Measurements from ENCODE around the gene SCIMP. TPM values are rescaled to one million over a fixed set of nuclear protein-coding genes. Genes with fewer than 3 reads are reported as not detected.

Gene SCIMP
- under 1 TPM; 0.37 to 0.74 (median 0.50) TPM for total RNA-seq
- polyA plus RNA-seq = under 1 TPM; 0.12 to 0.55 (median 0.27) TPM
- long read RNA-seq, donor 1 = 0 reads
- long read RNA-seq, donor 2 = 0 reads

GRCh38 chr17:5234645-5235576, at the start of gene SCIMP:
TSS of gene SCIMP (minus strand) at chr17:5234860. CDS start at chr17:5234755, 105 bp downstream.
- Histone ChIP-seq H3K36me3 (ENCODE audit: insufficient read depth in 1 of 2, low read depth in 1 of 2) (peaks cover 0 to 3% of the 10 kb centered on the region in 2 donors), H3K4me3 (no peak within 1 kb of the TSS), H3K27me3 (ENCODE audit: insufficient read depth in 3 of 3, low read length in 2 of 3) (no peaks in the 10 kb centered on the region), H3K4me1 (no peaks in the 10 kb centered on the region), H3K27ac (no peak within 1 kb of the TSS), H3K9me3 (no peaks in the 10 kb centered on the region)
- DNase-seq = no peak
- WGBS, 3 donors = 87 to 91% (median 90%) methylated on average over 19 of the region's 19 CpGs
- intact Hi-C loops (cut with DNase I) = no loop called here
- no peak for TF ChIP-seq CTCF (IDR thresholded peaks at IDR 0.05)
- ATAC-seq = no peak

DNA sequence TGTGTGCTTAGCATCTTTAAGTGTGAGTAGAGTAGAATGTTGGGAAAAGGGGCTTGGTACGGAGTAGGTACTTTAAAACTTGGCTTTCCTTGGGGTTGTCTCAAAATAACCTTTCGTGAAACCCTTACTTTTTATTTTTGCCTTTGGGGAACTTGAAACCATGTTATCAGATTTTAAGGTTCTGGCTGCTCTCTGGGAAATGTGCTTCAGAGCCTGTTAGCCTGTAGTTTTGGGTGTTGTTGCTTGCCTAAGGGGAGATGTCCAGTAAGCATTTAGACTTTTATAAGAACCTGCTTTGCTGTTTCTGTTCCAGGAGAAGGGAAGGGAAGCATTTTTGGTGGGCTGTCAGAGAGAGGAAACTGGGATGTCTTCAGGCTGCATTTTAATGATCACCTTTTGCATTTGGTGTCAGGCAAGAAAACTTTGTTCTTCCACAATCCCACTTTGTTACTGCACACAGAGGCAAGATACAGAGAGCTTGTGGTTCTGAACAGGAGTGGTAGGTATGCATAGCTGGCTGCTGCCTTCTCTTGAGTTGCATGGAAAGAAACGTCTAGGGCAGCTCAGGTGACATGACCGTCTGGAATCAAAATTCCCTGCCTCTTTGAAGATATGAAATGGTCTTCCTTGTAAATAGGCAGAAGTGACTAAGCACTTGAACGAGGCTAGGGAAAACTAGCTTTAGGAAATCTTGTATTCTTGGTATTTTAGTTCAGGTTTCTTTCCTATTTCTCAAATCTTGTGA, 49.1 kb upstream of the SCIMP start:
- intact Hi-C loops (cut with DNase I) = loop anchor here in 1 of 2 donors (5.0 kb wide), 1 partner anchor 89 kb away; no protein-coding TSS in a partner anchor
- 13 to 33% (median 19%) methylated on average over 5 of the region's 5 CpGs for WGBS, 3 donors

GRCh38 chr17:5282642-5283217, 48.1 kb upstream of the SCIMP start:
- 2 to 3% (median 3%) methylated on average over 30 to 34 of the region's 34 CpGs for WGBS, 3 donors
- Histone ChIP-seq H3K4me3 (peak overlapping the region; percentile 91), H3K4me1 (peaks cover 38% of the 10 kb centered on the region), H3K27me3 (ENCODE audit: insufficient read depth in 3 of 3, low read length in 2 of 3) (no peaks in the 10 kb centered on the region), H3K9me3 (no peaks in the 10 kb centered on the region), H3K27ac (peak overlapping the region; percentile 95), H3K36me3 (ENCODE audit: insufficient read depth in 1 of 2, low read depth in 1 of 2) (no peaks in the 10 kb centered on the region)
- DNase-seq = peak in 1 of 2 donors; percentile 35
- TF ChIP-seq CTCF (IDR thresholded peaks at IDR 0.05) = no peak
- ATAC-seq = peak in 2 of 4 donors; percentile 25 to 42
- intact Hi-C loops (cut with DNase I) = loop anchor here in 1 of 2 donors (5.0 kb wide), 1 partner anchor 90 kb away; no protein-coding TSS in a partner anchor

More for the DNA sequence above, 49.1 kb upstream of the SCIMP start:
- H3K9me3 ChIP-seq = no peaks in the 10 kb centered on the region
- peak overlapping the region; percentile 95 for H3K27ac ChIP-seq
- H3K27me3 ChIP-seq (ENCODE audit: insufficient read depth in 3 of 3, low read length in 2 of 3) = no peaks in the 10 kb centered on the region
- H3K4me1 ChIP-seq = peaks cover 38% of the 10 kb centered on the region
- H3K36me3 ChIP-seq (ENCODE audit: insufficient read depth in 1 of 2, low read depth in 1 of 2) = no peaks in the 10 kb centered on the region
- TF ChIP-seq CTCF (IDR thresholded peaks at IDR 0.05) = no peak
- no peak for DNase-seq
- peak overlapping the region; percentile 91 for H3K4me3 ChIP-seq
- peak in 2 of 4 donors; percentile 36 to 57 for ATAC-seq

- intact Hi-C loops (cut with DNase I) = loop anchor here in 1 of 2 donors (5.0 kb wide), 1 partner anchor 90 kb away; no protein-coding TSS in a partner anchor
- WGBS, 3 donors = 1% methylated on average over 46 to 81 of the region's 98 CpGs
- DNase-seq = peak; percentile 95 to 97
- H3K27me3 ChIP-seq (ENCODE audit: insufficient read depth in 3 of 3, low read length in 2 of 3) = no peaks in the 10 kb centered on the region
- H3K36me3 ChIP-seq (ENCODE audit: insufficient read depth in 1 of 2, low read depth in 1 of 2) = no peaks in the 10 kb centered on the region
- H3K4me3 ChIP-seq = peak within 1 kb of the TSS; percentile 91
- ATAC-seq = peak; percentile 94 to 95 (median 94)
- TF ChIP-seq CTCF (IDR thresholded peaks at IDR 0.05) = peak; percentile 28
- H3K9me3 ChIP-seq = no peaks in the 10 kb centered on the region
- H3K27ac ChIP-seq = peak within 1 kb of the TSS; percentile 95
- peaks cover 35% of the 10 kb centered on the region for H3K4me1 ChIP-seq
Observed at GRCh38 chr17:5281814-5282641, 47.4 kb upstream of the SCIMP start, which contains the start of gene RABEP1. TSS of gene RABEP1 (plus strand) at chr17:5282284. CDS start at chr17:5282487, 203 bp downstream.

All from psoas muscle (tissue), 8 donors.